GM12865 (cell line): ENCODE data around the gene GRIN3B.

Experiments
- DNase-seq: peaks from one replicate; pipeline ENCODE4 v3.0.0; 2010; ENCODE audit warnings: low read depth
- H3K4me3 ChIP-seq: 2 replicates; pipeline ENCODE4 v1.5.1; 2011; ENCODE audit warnings: mild to moderate bottlenecking, low read depth, low read length, control low read depth
- TF ChIP-seq, protein P1 (sequence below): IDR thresholded peaks from 2 replicates; pipeline ENCODE4 v1.5.1; 2011; ENCODE audit warnings: low read length, control low read depth, low read depth, inconsistent platforms; ENCODE audit not compliant: insufficient read depth; ENCODE audit errors: missing control alignments

Gene GRIN3B

DNA sequence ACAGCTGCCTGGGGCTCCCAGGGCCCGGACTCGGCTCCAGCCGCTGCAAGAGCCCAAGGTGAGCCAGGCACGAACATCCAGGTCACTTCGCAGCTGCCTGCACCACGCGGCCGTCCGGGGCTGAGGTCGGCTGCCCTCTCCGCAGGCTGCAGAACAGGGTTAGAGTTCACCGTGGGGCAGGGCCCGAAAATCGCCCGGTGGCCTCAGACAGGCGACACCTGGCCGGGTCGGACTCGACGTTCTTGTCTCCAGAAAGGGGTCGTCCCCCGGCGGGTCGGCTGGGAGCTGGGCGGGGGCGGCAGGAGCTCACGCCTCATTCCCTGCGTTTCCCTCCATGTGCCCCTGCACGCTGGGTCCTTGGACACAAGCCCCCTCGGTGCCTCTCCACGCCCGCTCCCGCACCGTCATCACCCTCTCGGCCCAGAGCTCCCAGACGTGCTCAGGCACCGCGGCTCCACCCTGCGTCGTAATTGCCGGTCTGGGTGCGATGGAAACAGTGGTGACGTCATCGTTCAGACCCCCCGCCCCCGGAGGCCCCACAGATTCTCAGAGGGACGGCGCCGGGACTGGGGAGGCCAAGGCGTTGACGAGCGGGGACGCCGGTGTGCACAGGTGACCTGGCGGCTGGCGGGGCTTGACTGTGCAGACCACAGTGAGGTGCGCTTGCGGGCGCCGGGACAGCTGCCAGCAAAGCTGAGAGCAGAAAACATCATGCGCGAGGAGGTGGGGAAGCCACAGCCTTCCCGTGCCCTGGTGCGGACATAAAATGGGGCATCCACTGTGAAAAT, 4.0 kb upstream of the GRIN3B start:
- TF ChIP-seq, protein P1, sequence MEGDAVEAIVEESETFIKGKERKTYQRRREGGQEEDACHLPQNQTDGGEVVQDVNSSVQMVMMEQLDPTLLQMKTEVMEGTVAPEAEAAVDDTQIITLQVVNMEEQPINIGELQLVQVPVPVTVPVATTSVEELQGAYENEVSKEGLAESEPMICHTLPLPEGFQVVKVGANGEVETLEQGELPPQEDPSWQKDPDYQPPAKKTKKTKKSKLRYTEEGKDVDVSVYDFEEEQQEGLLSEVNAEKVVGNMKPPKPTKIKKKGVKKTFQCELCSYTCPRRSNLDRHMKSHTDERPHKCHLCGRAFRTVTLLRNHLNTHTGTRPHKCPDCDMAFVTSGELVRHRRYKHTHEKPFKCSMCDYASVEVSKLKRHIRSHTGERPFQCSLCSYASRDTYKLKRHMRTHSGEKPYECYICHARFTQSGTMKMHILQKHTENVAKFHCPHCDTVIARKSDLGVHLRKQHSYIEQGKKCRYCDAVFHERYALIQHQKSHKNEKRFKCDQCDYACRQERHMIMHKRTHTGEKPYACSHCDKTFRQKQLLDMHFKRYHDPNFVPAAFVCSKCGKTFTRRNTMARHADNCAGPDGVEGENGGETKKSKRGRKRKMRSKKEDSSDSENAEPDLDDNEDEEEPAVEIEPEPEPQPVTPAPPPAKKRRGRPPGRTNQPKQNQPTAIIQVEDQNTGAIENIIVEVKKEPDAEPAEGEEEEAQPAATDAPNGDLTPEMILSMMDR = no peak
- H3K4me3 ChIP-seq = no peak overlapping the region
- peak; percentile 82 for DNase-seq

- TF ChIP-seq, protein P1 = no peak
- DNase-seq = no peak
Measured at GRCh38 chr19:998064-998463, 2.2 kb upstream of the GRIN3B start.

DNA sequence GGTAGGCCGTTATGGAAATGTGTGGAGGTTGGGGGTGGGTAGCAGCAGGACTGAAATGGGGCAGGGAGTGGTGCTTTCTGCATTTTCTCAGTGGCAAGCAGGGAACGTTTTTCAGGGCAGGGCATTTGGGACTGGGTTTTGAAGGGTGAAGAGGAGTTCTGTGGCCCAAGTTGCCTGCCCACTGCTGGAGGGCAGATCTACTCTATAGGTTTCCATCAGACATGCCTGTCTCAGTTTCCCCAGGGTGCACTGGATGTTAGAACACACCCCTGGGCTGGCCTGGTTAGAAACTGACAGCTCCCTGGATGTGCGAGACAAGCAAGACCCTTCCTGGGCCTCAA, 870 bp upstream of the GRIN3B start:
- DNase-seq = no peak
- no peak overlapping the region for H3K4me3 ChIP-seq
- TF ChIP-seq, protein P1 = no peak

More at GRCh38 chr19:998064-998463, 2.2 kb upstream of the GRIN3B start:
- H3K4me3 ChIP-seq = no peak overlapping the region

DNA sequence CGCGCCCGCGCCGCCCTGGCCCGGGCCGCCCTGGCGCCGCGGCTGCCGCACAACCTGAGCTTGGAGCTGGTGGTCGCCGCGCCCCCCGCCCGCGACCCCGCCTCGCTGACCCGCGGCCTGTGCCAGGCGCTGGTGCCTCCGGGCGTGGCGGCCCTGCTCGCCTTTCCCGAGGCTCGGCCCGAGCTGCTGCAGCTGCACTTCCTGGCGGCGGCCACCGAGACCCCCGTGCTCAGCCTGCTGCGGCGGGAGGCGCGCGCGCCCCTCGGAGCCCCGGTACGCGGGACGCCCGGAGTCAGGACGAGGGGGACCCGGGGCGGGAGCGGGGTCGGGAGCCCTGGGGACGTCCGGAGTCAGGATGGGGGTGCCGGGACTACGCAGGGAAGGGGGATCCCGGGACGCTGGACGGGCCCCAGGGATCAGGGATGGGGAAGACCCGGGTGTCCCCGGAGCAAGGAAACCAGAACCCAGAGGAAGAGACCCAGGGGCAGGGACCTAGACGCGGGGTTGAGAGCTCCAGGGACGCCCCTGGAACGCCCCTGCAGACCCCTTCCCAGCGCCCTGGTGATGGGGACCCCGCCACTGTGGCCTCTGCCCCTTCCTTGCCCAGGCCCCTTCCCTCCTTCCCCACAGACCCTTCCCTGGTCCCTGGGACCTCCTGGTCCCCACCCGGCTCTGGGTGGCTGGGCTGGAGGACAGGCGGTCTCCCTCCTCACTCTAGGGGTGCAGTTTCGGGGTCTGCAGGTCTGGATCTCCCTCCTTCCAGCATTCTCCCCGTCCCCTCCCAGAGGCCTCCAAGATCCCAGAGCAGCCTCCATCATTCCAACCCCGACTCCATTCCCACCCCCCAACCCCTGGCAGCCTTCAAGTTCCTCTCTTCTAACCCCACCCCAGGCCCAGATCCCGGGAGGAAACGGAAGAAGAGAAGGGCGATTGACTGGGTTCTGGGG, 645 bp downstream of the GRIN3B start:
- no peak overlapping the region for H3K4me3 ChIP-seq
- DNase-seq = no peak

GRCh38 chr19:1001538-1002166, 1.4 kb downstream of the GRIN3B start:
- TF ChIP-seq, protein P1 = peak; percentile 88
- DNase-seq = peak; percentile 63
- H3K4me3 ChIP-seq = no peak overlapping the region

More for the DNA sequence above, 645 bp downstream of the GRIN3B start:
- TF ChIP-seq, protein P1 = no peak

DNA sequence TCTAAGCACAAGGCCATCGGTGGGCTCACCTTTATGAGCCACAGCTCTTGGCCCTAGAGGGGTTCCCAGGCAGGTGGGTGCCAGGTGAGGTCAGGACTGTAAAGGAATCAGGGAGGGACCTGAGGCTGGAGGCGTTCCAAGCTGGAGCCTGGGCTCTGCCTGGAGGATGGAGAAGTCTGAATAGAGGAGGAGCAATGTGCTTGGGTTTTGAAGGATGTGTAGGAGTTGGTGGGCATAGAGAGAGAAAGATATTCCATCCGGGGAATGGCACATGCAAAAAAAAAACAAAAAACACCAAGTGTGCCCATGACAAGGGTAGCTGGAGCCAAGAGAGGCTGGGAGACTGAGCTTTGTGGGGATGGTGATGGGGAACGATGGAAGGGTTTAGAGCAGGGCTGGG, 2.4 kb downstream of the GRIN3B start:
- no peak overlapping the region for H3K4me3 ChIP-seq
- TF ChIP-seq, protein P1 = no peak
- DNase-seq = no peak
